ENCODE measurements around the gene ATG7. TPM values are rescaled to one million over a fixed set of nuclear protein-coding genes. Genes with fewer than 3 reads are reported as not detected.
"Not testable (repeated sequence)": the region's sequence is repeated elsewhere in the genome, so short reads cannot be mapped to it uniquely, and the experiment has no call there.

Gene ATG7
- total RNA-seq, 3 donors from 2014 or later (not counting 1 experiment from before 2014, with no cell fraction given), result 55.3 to 72.9 (median 68.6) TPM

GRCh38 chr3:11570789-11571495 lies 298.7 kb downstream of the ATG7 start:
- no peaks in the 10 kb centered on the region for H3K36me3 Mint-ChIP-seq

GRCh38 chr3:11572660-11573059 lies 300.5 kb downstream of the ATG7 start:
- H3K36me3 Mint-ChIP-seq; ATAC-seq; intact Hi-C loops (cut with micrococcal nuclease); H3K27ac ChIP-seq (ENCODE audit: low read length); H3K4me3 ChIP-seq (ENCODE audit: low read length); H3K4me3 Mint-ChIP-seq; H3K9me3 Mint-ChIP-seq; H3K36me3 ChIP-seq (ENCODE audit: control insufficient read depth, insufficient read depth, low read length); H3K9me3 ChIP-seq (ENCODE audit: control insufficient read depth, insufficient read depth, low read length); H3K27me3 Mint-ChIP-seq (ENCODE audit: low read depth in 2 of 2); DNase-seq; H3K27me3 ChIP-seq (ENCODE audit: control insufficient read depth, insufficient read depth, low read length): not testable (repeated sequence)
- H3K4me1 ChIP-seq (ENCODE audit: control insufficient read depth, insufficient read depth, low read length), result peaks cover 11% of the 10 kb centered on the region
- H3K4me1 Mint-ChIP-seq, result peaks cover 34 to 66% of the 10 kb centered on the region in 2 donors
- 98% methylated on average over 11 of the region's 11 CpGs for WGBS (ENCODE audit: insufficient coverage)
- peak overlapping the region in 1 of 2 donors; percentile 35 for H3K27ac Mint-ChIP-seq

More at GRCh38 chr3:11570789-11571495, 298.7 kb downstream of the ATG7 start:
- H3K9me3 ChIP-seq (ENCODE audit: control insufficient read depth, insufficient read depth, low read length), result no peaks in the 10 kb centered on the region
- no peaks in the 10 kb centered on the region for H3K27me3 Mint-ChIP-seq (ENCODE audit: low read depth in 2 of 2)
- peak overlapping the region; percentile 76 to 79 for H3K27ac Mint-ChIP-seq
- H3K36me3 ChIP-seq (ENCODE audit: control insufficient read depth, insufficient read depth, low read length), result peaks cover 18% of the 10 kb centered on the region
- H3K4me1 ChIP-seq (ENCODE audit: control insufficient read depth, insufficient read depth, low read length), result peaks cover 11% of the 10 kb centered on the region
- TF ChIP-seq, protein P1, sequence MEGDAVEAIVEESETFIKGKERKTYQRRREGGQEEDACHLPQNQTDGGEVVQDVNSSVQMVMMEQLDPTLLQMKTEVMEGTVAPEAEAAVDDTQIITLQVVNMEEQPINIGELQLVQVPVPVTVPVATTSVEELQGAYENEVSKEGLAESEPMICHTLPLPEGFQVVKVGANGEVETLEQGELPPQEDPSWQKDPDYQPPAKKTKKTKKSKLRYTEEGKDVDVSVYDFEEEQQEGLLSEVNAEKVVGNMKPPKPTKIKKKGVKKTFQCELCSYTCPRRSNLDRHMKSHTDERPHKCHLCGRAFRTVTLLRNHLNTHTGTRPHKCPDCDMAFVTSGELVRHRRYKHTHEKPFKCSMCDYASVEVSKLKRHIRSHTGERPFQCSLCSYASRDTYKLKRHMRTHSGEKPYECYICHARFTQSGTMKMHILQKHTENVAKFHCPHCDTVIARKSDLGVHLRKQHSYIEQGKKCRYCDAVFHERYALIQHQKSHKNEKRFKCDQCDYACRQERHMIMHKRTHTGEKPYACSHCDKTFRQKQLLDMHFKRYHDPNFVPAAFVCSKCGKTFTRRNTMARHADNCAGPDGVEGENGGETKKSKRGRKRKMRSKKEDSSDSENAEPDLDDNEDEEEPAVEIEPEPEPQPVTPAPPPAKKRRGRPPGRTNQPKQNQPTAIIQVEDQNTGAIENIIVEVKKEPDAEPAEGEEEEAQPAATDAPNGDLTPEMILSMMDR (IDR thresholded peaks at IDR 0.05), result no peak
- no peaks in the 10 kb centered on the region for H3K9me3 Mint-ChIP-seq
- no peak overlapping the region for H3K4me3 ChIP-seq (ENCODE audit: low read length)
- DNase-seq (no peak), ATAC-seq (peak in 1 of 3 donors; percentile 26)
- 83% methylated on average over 20 of the region's 20 CpGs for WGBS (ENCODE audit: insufficient coverage)
- H3K27me3 ChIP-seq (ENCODE audit: control insufficient read depth, insufficient read depth, low read length), result no peaks in the 10 kb centered on the region
- peaks cover 44 to 65% of the 10 kb centered on the region in 2 donors for H3K4me1 Mint-ChIP-seq
- peak overlapping the region; percentile 43 for H3K4me3 Mint-ChIP-seq
- intact Hi-C loops (cut with micrococcal nuclease), result no loop called here
- H3K27ac ChIP-seq (ENCODE audit: low read length), result no peak overlapping the region

DNA sequence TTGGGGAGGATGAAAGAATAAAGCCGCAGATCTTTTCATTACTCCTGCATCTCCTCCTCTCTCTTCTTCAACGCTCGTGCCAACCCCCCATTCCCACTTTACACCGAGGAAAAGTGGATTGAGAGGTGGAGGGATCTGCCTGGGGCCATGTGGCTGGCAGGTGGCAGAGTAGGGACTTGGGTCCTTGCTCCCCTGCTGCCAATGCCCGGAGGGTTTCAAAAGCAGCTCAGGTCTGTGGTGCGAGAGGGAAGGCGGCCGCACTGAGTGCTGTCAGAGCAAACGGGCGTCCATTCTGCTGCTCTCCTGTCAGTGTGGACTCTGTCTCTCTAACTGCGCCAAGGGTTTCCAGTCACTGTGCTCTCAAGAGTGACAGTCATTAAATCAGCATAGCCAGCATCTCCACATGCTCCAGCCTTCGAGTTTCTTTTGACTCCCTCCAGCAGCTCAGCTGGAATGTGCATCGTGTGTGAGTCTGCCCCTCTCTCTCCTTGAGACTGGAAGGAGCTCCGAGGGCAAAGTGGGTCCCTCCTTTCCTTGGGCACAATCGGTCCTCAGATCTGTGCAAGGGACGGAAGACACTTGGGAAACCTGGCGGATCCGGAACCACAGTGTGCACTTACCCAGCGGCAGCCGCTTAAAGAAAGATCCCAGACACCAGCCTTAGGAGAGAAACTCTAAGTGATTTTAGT lies 302.9 kb downstream of the ATG7 start:
- Mint-ChIP-seq H3K4me3 (no peak overlapping the region), H3K36me3 (no peaks in the 10 kb centered on the region), H3K4me1 (peaks cover 40 to 59% of the 10 kb centered on the region in 2 donors), H3K27ac (peak overlapping the region in 1 of 2 donors; percentile 22), H3K9me3 (no peaks in the 10 kb centered on the region), H3K27me3 (ENCODE audit: low read depth in 2 of 2) (no peaks in the 10 kb centered on the region)
- 97% methylated on average over 17 of the region's 20 CpGs for WGBS (ENCODE audit: insufficient coverage)
- Histone ChIP-seq H3K36me3 (ENCODE audit: control insufficient read depth, insufficient read depth, low read length) (peaks cover 2% of the 10 kb centered on the region), H3K27me3 (ENCODE audit: control insufficient read depth, insufficient read depth, low read length) (no peaks in the 10 kb centered on the region), H3K9me3 (ENCODE audit: control insufficient read depth, insufficient read depth, low read length) (no peaks in the 10 kb centered on the region), H3K4me3 (ENCODE audit: low read length) (no peak overlapping the region), H3K27ac (ENCODE audit: low read length) (no peak overlapping the region), H3K4me1 (ENCODE audit: control insufficient read depth, insufficient read depth, low read length) (peaks cover 11% of the 10 kb centered on the region)
- TF ChIP-seq, protein P1 (IDR thresholded peaks at IDR 0.05), result no peak
- ATAC-seq (no peak), DNase-seq (no peak)
- intact Hi-C loops (cut with micrococcal nuclease), result no loop called here

- TF ChIP-seq, protein P1 (IDR thresholded peaks at IDR 0.05), result no peak
- no peaks in the 10 kb centered on the region for H3K9me3 Mint-ChIP-seq
- H3K27me3 ChIP-seq (ENCODE audit: control insufficient read depth, insufficient read depth, low read length), result no peaks in the 10 kb centered on the region
- no peaks in the 10 kb centered on the region for H3K27me3 Mint-ChIP-seq (ENCODE audit: low read depth in 2 of 2)
- H3K4me3 Mint-ChIP-seq, result no peak overlapping the region
- 93% methylated on average over 10 of the region's 10 CpGs for WGBS (ENCODE audit: insufficient coverage)
- H3K27ac Mint-ChIP-seq, result peak overlapping the region in 1 of 2 donors; percentile 56
- intact Hi-C loops (cut with micrococcal nuclease), result no loop called here
- no peaks in the 10 kb centered on the region for H3K9me3 ChIP-seq (ENCODE audit: control insufficient read depth, insufficient read depth, low read length)
- H3K27ac ChIP-seq (ENCODE audit: low read length), result no peak overlapping the region
- no peak overlapping the region for H3K4me3 ChIP-seq (ENCODE audit: low read length)
- peaks cover 39 to 55% of the 10 kb centered on the region in 2 donors for H3K4me1 Mint-ChIP-seq
- ATAC-seq, result no peak
- peaks cover 2% of the 10 kb centered on the region for H3K36me3 ChIP-seq (ENCODE audit: control insufficient read depth, insufficient read depth, low read length)
- no peak for DNase-seq
- no peaks in the 10 kb centered on the region for H3K36me3 Mint-ChIP-seq
- peaks cover 10% of the 10 kb centered on the region for H3K4me1 ChIP-seq (ENCODE audit: control insufficient read depth, insufficient read depth, low read length)
Observed at GRCh38 chr3:11575677-11576076, 303.5 kb downstream of the ATG7 start.

Measured in natural killer cell (primary cell).